IPS DF 4.7 (cell line): Measurements from ENCODE around the gene KCNG1.

ENCODE experiments used
- DNase-seq: peaks from one replicate; pipeline ENCODE4 v3.0.0-alpha.2; 2013; ENCODE audit warnings: low spot score; ENCODE audit errors: extremely low read depth

The KCNG1 gene

GRCh38 chr20:51036226-51036625, 13.3 kb upstream of the KCNG1 start:
- DNase-seq, result no peak

GRCh38 chr20:51034988-51035656, 12.2 kb upstream of the KCNG1 start:
- no peak for DNase-seq

GRCh38 chr20:51034476-51034875, 11.6 kb upstream of the KCNG1 start:
- DNase-seq, result no peak

GRCh38 chr20:51029963-51030920, 7.3 kb upstream of the KCNG1 start:
- no peak for DNase-seq

- DNase-seq, result no peak
Measured at GRCh38 chr20:51029556-51029955, 6.6 kb upstream of the KCNG1 start.

GRCh38 chr20:51028616-51029212, 5.8 kb upstream of the KCNG1 start:
- no peak for DNase-seq

GRCh38 chr20:51027035-51027795, 4.3 kb upstream of the KCNG1 start:
- DNase-seq, result no peak

GRCh38 chr20:51026269-51026668, 3.4 kb upstream of the KCNG1 start:
- no peak for DNase-seq

- no peak for DNase-seq
Measured at GRCh38 chr20:51024761-51025160, 1.9 kb upstream of the KCNG1 start.

GRCh38 chr20:51023617-51024155, 779 bp upstream of the KCNG1 start:
- DNase-seq, result no peak

- no peak for DNase-seq
Measured at GRCh38 chr20:51022227-51022802, 592 bp downstream of the KCNG1 start.

- no peak for DNase-seq
Measured at GRCh38 chr20:51021067-51022025, 1.6 kb downstream of the KCNG1 start.

GRCh38 chr20:51020657-51021056, 2.2 kb downstream of the KCNG1 start:
- no peak for DNase-seq

GRCh38 chr20:51019656-51020592, 3.0 kb downstream of the KCNG1 start:
- DNase-seq, result no peak

GRCh38 chr20:51017251-51017650, 5.7 kb downstream of the KCNG1 start:
- no peak for DNase-seq

GRCh38 chr20:51016521-51016920, 6.4 kb downstream of the KCNG1 start:
- DNase-seq, result no peak

GRCh38 chr20:51014797-51015722, 7.8 kb downstream of the KCNG1 start:
- peak; percentile 64 for DNase-seq
